ENCODE data around the gene RCOR1. TPM values are rescaled to one million over a fixed set of nuclear protein-coding genes. Genes with fewer than 3 reads are reported as not detected.

Gene RCOR1
- total RNA-seq, 4 donors from 2014 or later = 11.6 to 15.6 (median 14.0) TPM

DNA sequence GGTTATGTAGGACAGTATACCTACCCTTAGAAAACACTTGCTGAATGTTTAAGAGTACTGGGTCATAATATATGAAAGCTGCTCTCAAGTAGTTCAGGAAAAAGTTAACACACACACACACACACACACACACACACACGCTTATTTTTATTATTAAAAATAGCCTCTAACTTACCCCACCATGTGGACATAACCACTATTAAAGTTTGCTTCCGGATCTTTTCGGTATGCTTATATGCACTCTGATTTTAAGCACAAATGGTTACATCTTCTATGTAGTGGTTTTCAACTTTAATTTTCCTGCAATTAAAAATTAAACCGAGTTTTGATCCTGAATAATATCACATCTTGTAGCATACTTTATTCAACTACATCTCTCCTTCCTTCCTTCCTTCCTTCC lies 99.9 kb downstream of the RCOR1 start:
- no peak for TF ChIP-seq EP300 (IDR thresholded peaks at IDR 0.05)
- no peak for TF ChIP-seq POLR2AphosphoS5 (IDR thresholded peaks at IDR 0.05)
- TF ChIP-seq POLR2A (IDR thresholded peaks at IDR 0.05) = no peak
- TF ChIP-seq, protein P1, sequence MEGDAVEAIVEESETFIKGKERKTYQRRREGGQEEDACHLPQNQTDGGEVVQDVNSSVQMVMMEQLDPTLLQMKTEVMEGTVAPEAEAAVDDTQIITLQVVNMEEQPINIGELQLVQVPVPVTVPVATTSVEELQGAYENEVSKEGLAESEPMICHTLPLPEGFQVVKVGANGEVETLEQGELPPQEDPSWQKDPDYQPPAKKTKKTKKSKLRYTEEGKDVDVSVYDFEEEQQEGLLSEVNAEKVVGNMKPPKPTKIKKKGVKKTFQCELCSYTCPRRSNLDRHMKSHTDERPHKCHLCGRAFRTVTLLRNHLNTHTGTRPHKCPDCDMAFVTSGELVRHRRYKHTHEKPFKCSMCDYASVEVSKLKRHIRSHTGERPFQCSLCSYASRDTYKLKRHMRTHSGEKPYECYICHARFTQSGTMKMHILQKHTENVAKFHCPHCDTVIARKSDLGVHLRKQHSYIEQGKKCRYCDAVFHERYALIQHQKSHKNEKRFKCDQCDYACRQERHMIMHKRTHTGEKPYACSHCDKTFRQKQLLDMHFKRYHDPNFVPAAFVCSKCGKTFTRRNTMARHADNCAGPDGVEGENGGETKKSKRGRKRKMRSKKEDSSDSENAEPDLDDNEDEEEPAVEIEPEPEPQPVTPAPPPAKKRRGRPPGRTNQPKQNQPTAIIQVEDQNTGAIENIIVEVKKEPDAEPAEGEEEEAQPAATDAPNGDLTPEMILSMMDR (IDR thresholded peaks at IDR 0.05) = no peak
- no peaks in the 10 kb centered on the region for H3K27me3 ChIP-seq

DNA sequence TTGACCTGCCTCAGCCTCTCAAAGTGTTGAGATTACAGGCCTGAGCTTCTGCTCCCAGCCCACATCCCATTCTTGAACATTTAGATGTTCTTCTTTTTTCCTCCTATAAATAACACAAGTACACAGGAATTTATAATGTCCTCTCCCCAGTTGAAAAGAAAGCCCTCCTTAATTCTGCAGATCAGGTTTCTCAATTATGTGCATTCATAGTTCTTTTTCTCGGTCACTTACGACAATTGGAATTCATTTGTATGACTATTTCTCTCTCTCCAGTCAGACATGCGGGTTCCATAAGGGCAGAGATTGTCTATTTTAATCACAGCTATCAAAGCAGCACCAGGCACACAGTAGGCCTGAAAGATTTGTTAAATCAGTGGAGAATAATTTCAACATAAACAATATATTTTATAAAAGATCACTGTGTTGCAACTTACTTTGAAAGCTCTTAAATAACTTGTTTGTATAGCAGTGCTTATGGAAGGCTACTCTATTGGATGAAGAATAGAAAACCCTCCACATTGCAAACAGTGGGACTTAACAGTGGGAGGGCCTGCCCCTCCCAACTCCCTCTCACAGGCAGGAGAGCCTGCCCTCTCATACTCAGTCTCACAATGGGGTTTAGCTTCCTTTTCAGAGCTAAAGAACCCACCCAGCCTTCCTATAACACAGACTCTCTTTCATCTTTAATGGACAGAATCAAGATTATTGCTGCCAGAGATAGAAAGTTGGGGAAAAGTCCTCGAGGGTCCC lies 100.7 kb downstream of the RCOR1 start:
- Histone ChIP-seq H3K4me3 (no peak overlapping the region), H3K4me1 (peaks cover 0 to 47% (median 6%) of the 10 kb centered on the region in 3 donors), H3K36me3 (no peaks in the 10 kb centered on the region), H3K27ac (no peak overlapping the region), H3K27me3 (no peaks in the 10 kb centered on the region), H3K9me3 (no peaks in the 10 kb centered on the region)
- 77 to 84% methylated on average over 4 of the region's 4 CpGs for WGBS, 2 donors (ENCODE audit: low coverage in 1 of 2)
- ATAC-seq = no peak
- TF ChIP-seq POLR2AphosphoS5 (IDR thresholded peaks at IDR 0.05) (no peak), POLR2A (IDR thresholded peaks at IDR 0.05) (no peak), EP300 (IDR thresholded peaks at IDR 0.05) (no peak)
- TF ChIP-seq, protein P1 (IDR thresholded peaks at IDR 0.05) = no peak

More for the DNA sequence above, 99.9 kb downstream of the RCOR1 start:
- no peak for ATAC-seq
- Histone ChIP-seq H3K9me3 (no peaks in the 10 kb centered on the region), H3K4me3 (no peak overlapping the region), H3K27ac (no peak overlapping the region), H3K4me1 (peaks cover 0 to 44% (median 6%) of the 10 kb centered on the region in 3 donors), H3K36me3 (no peaks in the 10 kb centered on the region)
- WGBS, 2 donors (ENCODE audit: low coverage in 1 of 2) = 55 to 61% methylated on average over 4 of the region's 4 CpGs

- Histone ChIP-seq H3K9me3 (no peaks in the 10 kb centered on the region), H3K27ac (no peak overlapping the region), H3K36me3 (no peaks in the 10 kb centered on the region), H3K4me3 (no peak overlapping the region), H3K27me3 (no peaks in the 10 kb centered on the region), H3K4me1 (peaks cover 0 to 47% (median 6%) of the 10 kb centered on the region in 3 donors)
- WGBS, 2 donors (ENCODE audit: low coverage in 1 of 2) = 10 to 13% methylated on average over 6 to 7 of the region's 7 CpGs
- TF ChIP-seq, protein P1 (IDR thresholded peaks at IDR 0.05) = peak; percentile 60 to 76 (median 74)
- no peak for TF ChIP-seq EP300 (IDR thresholded peaks at IDR 0.05)
- peak; percentile 55 for ATAC-seq
Observed at GRCh38 chr14:102694530-102695166, 102.2 kb downstream of the RCOR1 start.

GRCh38 chr14:102695167-102695555 lies 102.7 kb downstream of the RCOR1 start:
- 63 to 71% methylated on average over 3 of the region's 3 CpGs for WGBS, 2 donors (ENCODE audit: low coverage in 1 of 2)
- no peak for ATAC-seq

More at GRCh38 chr14:102695167-102695555, 102.7 kb downstream of the RCOR1 start:
- H3K4me3 ChIP-seq = no peak overlapping the region
- no peaks in the 10 kb centered on the region for H3K9me3 ChIP-seq
- no peak overlapping the region for H3K27ac ChIP-seq
- H3K27me3 ChIP-seq = no peaks in the 10 kb centered on the region
- H3K36me3 ChIP-seq = no peaks in the 10 kb centered on the region
- no peak for TF ChIP-seq POLR2A (IDR thresholded peaks at IDR 0.05)
- no peak for TF ChIP-seq EP300 (IDR thresholded peaks at IDR 0.05)
- no peak for TF ChIP-seq POLR2AphosphoS5 (IDR thresholded peaks at IDR 0.05)
- TF ChIP-seq, protein P1 (IDR thresholded peaks at IDR 0.05) = no peak
- H3K4me1 ChIP-seq = peaks cover 0 to 47% (median 6%) of the 10 kb centered on the region in 3 donors
